Heart left ventricle (tissue), 16 donors: ENCODE results near the gene RFXANK. TPM values are rescaled to one million over a fixed set of nuclear protein-coding genes. Genes with fewer than 3 reads are reported as not detected.

Source experiments
- ATAC-seq, 4 donors: fragments of 200-7000 bp; cut with Tn5 transposase; one replicate each; pipeline ENCODE4 v1.9.1; 2020 to 2022; ENCODE audit warnings: moderate library complexity in 4 of 4, mild to moderate bottlenecking in 3 of 4, moderate number of reproducible peaks in 1 of 4
- DNase-seq, 5 donors: peaks; one replicate each; pipeline ENCODE4 v3.0.0-alpha.2; 2020
- H3K27ac ChIP-seq, 12 donors: fragments of 200-600 bp; sonication (generic) in 4 of 12; one replicate each; pipeline versions ENCODE4 v1.5.0 to v1.8.0; 2016 to 2022; ENCODE audit warnings: mild to moderate bottlenecking in 2 of 12
- H3K27me3 ChIP-seq, 9 donors: fragments of 200-600 bp; sonication (generic) in 2 of 9; one replicate each; pipeline versions ENCODE4 v1.5.1 to v1.8.0; 2016 to 2022; ENCODE audit warnings: mild to moderate bottlenecking in 3 of 9
- H3K36me3 ChIP-seq, 9 donors: fragments of 200-600 bp; sonication (generic) in 2 of 9; one replicate each; pipeline versions ENCODE4 v1.5.0 to v1.8.0; 2018 to 2022; ENCODE audit warnings: mild to moderate bottlenecking in 2 of 9
- H3K4me1 ChIP-seq, 12 donors: fragments of 200-600 bp; sonication (generic) in 4 of 12; one replicate each; pipeline versions ENCODE4 v1.5.0 to v1.8.0; 2016 to 2022; ENCODE audit warnings: mild to moderate bottlenecking in 3 of 12
- H3K4me3 ChIP-seq, 12 donors: fragments of 200-600 bp; sonication (generic) in 4 of 12; one replicate each; pipeline versions ENCODE4 v1.5.0 to v1.8.0; 2017 to 2022; ENCODE audit warnings: mild to moderate bottlenecking in 9 of 12, moderate library complexity in 4 of 12
- H3K9me3 ChIP-seq, 12 donors: fragments of 200-600 bp; sonication (generic) in 4 of 12; one replicate each; pipeline versions ENCODE4 v1.5.0 to v1.8.0; 2016 to 2022; ENCODE audit warnings: mild to moderate bottlenecking in 1 of 12
- POLR2A ChIP-seq, 2 donors: fragments of 450-650 bp; IDR thresholded peaks; one replicate each; pipeline ENCODE4 v1.6.1; 2017; ENCODE audit warnings: antibody characterized with exemption in 2 of 2, mild to moderate bottlenecking in 2 of 2, moderate library complexity in 2 of 2
- WGBS, 4 donors: extraction: QIAGEN DNeasy Blood & Tissue Kit in 2 of 4; methylation state at CpG; one replicate each; pipeline versions ENCODE4 v1.1.5 to v1.1.7; 2013 to 2018; 5-methylcytosine and 5-hydroxymethylcytosine counted together
- intact Hi-C, 10 donors: fragments of 100-400 bp; cut with DNase I; formaldehyde crosslinking; loops; one replicate each; pipeline versions ENCODE4 v1.11.1 to v1.14.2; 2022
- polyA plus RNA-seq, 2 donors: library from polyadenylated mRNA; stranded (reverse); fragments of 200-250 nt; gene quantifications; one replicate each; pipeline ENCODE4 v1.2.3, GENCODE V29; 2013
- total RNA-seq, 9 donors: library from RNA; depleted of rRNA in 2 of 9; stranded (reverse); fragments of >200 nt in 2 of 9; fragmentation: NEBNext Ultra II Directional in 3 of 9; extraction: Animal tissue kit (Norgen Biotek cat#: 25700) in 3 of 9; gene quantifications; one replicate each; pipeline versions ENCODE4 v1.1.0 to v1.2.4, GENCODE V29; 2016 to 2023
- TF ChIP-seq, protein P1 (sequence below), 12 donors: fragments of 200-600 bp; sonication (generic) in 4 of 12; IDR thresholded peaks; one replicate each; pipeline versions ENCODE4 v1.5.0 to v1.8.0; 2018 to 2022; ENCODE audit warnings: antibody characterized with exemption in 12 of 12, mild to moderate bottlenecking in 5 of 12
- donor health status: ischemic (EF 13 %, LVEDD 7.1; RV severe dilation, severe dysfunction).
- donor health status: healthy with polysubstance abuse.
- donor health status: DM: no; HTN: yes; CAD: no.
- donor health status: DM: no; HTN: no; CAD: no.
- donor health status: ischemic (EF 25% LVEDD 6.9; RV normal size, moderate dysfunction).
- donor health status: ischemic (EF 25% LVEDD 5.7; RV mildly dilated, moderate dysfunction).
- donor health status: healthy.
- donor health status: DM: yes; HTN: yes; CAD: no.
- donor health status: ischemic (EF 35%, LVEDD 5.7; RV mildly dilated, moderate dysfunction).
- donor health status: nonischemic (EF 11% LVEDD 7.7; RV severe dilation, severe dysfunction).
- donor health status: DM: yes; HTN: yes; CAD: no.
- donor health status: PGD.
- donor health status: ischemic (EF 29% LVEDD 5.4; RV normal size, mild dysfunction).
- donor health status: nonischemic (EF 23%, LVEDD 6.1; RV moderate dilation, normal function).

The RFXANK gene
- total and polyA plus RNA-seq, 11 donors: 26.5 to 71.9 (median 42.3) TPM

GRCh38 chr19:19238126-19238894 lies 46.3 kb downstream of the RFXANK start:
- WGBS, 4 donors: 82 to 87% (median 85%) methylated on average over 18 of the region's 18 CpGs
- no peaks in the 10 kb centered on the region for H3K36me3 ChIP-seq

DNA sequence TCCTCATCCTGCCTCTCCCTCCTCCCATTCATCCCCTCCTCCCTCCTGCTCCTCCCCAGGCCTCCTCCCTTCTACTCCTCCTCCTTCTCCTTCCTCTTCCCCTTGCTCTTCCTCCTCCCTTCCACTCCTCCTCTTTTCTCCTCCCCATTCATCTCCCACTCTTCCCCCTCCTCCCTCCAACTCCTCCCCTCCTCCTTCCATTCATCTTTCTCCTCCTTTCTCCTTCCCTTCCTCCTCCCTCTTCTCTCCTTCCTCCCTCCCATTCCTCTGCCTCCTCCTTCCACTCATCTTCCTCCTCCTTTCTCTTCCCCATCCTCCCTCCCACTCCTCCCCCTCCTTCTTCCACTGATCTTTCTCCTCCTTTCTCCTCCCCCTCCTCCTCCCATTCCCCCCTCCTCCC lies 47.6 kb downstream of the RFXANK start:
- Histone ChIP-seq H3K27ac (no peak overlapping the region), H3K4me1 (no peaks in the 10 kb centered on the region), H3K36me3 (no peaks in the 10 kb centered on the region), H3K4me3 (no peak overlapping the region), H3K27me3 (peaks cover 0 to 15% (median 3%) of the 10 kb centered on the region in 9 donors), H3K9me3 (peaks cover 0 to 19% (median 10%) of the 10 kb centered on the region in 12 donors)
- TF ChIP-seq POLR2A (IDR thresholded peaks at IDR 0.05): no peak
- TF ChIP-seq, protein P1, sequence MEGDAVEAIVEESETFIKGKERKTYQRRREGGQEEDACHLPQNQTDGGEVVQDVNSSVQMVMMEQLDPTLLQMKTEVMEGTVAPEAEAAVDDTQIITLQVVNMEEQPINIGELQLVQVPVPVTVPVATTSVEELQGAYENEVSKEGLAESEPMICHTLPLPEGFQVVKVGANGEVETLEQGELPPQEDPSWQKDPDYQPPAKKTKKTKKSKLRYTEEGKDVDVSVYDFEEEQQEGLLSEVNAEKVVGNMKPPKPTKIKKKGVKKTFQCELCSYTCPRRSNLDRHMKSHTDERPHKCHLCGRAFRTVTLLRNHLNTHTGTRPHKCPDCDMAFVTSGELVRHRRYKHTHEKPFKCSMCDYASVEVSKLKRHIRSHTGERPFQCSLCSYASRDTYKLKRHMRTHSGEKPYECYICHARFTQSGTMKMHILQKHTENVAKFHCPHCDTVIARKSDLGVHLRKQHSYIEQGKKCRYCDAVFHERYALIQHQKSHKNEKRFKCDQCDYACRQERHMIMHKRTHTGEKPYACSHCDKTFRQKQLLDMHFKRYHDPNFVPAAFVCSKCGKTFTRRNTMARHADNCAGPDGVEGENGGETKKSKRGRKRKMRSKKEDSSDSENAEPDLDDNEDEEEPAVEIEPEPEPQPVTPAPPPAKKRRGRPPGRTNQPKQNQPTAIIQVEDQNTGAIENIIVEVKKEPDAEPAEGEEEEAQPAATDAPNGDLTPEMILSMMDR (IDR thresholded peaks at IDR 0.05): no peak
- ATAC-seq: no peak
- no peak for DNase-seq
- intact Hi-C loops: no loop called here

More at GRCh38 chr19:19238126-19238894, 46.3 kb downstream of the RFXANK start:
- Histone ChIP-seq H3K4me3 (no peak overlapping the region), H3K9me3 (peaks cover 0 to 31% (median 23%) of the 10 kb centered on the region in 12 donors), H3K27me3 (peaks cover 0 to 15% (median 3%) of the 10 kb centered on the region in 9 donors), H3K27ac (no peak overlapping the region), H3K4me1 (no peaks in the 10 kb centered on the region)
- DNase-seq: peak in 1 of 5 donors; percentile 47
- no peak for TF ChIP-seq POLR2A (IDR thresholded peaks at IDR 0.05)
- TF ChIP-seq, protein P1 (IDR thresholded peaks at IDR 0.05): no peak
- ATAC-seq: no peak
- intact Hi-C loops: no loop called here

DNA sequence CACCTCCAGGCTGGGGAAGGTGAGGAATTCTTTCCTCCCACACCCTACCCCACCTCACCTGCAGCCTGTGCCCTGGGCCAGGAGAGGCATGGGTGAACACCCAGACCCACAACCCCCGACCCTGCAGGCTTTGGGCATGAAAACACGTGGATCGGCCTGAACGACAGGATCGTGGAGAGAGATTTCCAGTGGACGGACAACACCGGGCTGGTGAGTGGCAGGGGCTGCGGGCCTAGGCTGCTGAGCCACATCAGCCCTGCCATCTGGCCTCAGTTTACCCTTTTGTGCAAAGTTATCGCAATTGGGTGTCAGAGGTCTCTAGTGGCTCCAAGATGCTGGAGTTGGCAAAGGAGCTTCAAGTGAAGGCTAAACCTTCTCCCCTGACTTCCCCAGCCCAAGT lies 48.4 kb downstream of the RFXANK start:
- Histone ChIP-seq H3K4me3 (no peak overlapping the region), H3K9me3 (peaks cover 0 to 11% (median 2%) of the 10 kb centered on the region in 12 donors), H3K27me3 (peaks cover 0 to 15% (median 3%) of the 10 kb centered on the region in 9 donors), H3K27ac (no peak overlapping the region), H3K4me1 (no peaks in the 10 kb centered on the region), H3K36me3 (no peaks in the 10 kb centered on the region)
- TF ChIP-seq, protein P1 (IDR thresholded peaks at IDR 0.05): no peak
- TF ChIP-seq POLR2A (IDR thresholded peaks at IDR 0.05): no peak
- WGBS, 4 donors: 79 to 85% (median 82%) methylated on average over 9 of the region's 9 CpGs
- intact Hi-C loops: no loop called here
- ATAC-seq: no peak
- no peak for DNase-seq

DNA sequence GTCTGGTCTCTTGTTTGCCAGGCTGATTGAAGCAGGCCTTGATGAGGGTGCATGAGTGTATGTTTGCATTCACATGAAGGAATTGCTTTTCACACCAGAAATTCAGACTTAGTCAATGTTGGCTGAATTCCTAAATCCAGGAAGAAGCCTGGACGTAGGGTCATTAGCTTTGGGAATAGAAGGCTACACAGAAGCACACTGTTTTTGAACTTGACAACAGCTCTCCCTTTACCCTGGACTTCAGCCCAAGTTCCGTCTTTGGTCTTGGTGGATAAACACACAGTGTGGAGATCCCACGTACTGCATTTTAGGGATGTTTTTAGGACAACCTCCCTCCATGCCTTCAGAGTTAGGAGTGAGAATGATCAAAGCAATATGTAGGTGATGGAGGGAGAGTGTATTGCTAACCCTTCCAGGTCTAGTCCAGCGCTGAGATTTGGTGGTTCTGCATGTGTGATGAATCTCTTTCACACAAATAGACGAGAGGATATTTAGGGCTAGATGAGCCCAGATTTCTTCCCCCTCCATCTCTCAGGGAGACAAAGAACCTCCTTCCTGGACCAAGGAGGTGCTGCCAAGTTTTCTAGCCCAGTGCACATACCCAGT lies 58.2 kb downstream of the RFXANK start:
- no peak for ATAC-seq
- Histone ChIP-seq H3K4me1 (no peaks in the 10 kb centered on the region), H3K36me3 (no peaks in the 10 kb centered on the region), H3K27ac (no peak overlapping the region), H3K27me3 (peaks cover 0 to 49% (median 7%) of the 10 kb centered on the region in 9 donors), H3K9me3 (no peaks in the 10 kb centered on the region), H3K4me3 (no peak overlapping the region)
- WGBS, 4 donors: 43 to 53% (median 48%) methylated on average over 5 of the region's 5 CpGs
- no peak for TF ChIP-seq POLR2A (IDR thresholded peaks at IDR 0.05)
- TF ChIP-seq, protein P1 (IDR thresholded peaks at IDR 0.05): no peak
- intact Hi-C loops: no loop called here
- no peak for DNase-seq
